Muscle of leg (tissue), 16 donors: ENCODE results near the gene TEDC1. TPM values are rescaled to one million over a fixed set of nuclear protein-coding genes. Genes with fewer than 3 reads are reported as not detected.

Experiments used
- DNase-seq: peaks from one replicate; pipeline ENCODE4 v3.0.0; 2013
- H3K27ac ChIP-seq: one replicate; pipeline ENCODE4 v1.5.1; 2013; ENCODE audit warnings: mild to moderate bottlenecking, low read length, control low read depth
- H3K27me3 ChIP-seq: one replicate; pipeline ENCODE4 v1.6.1; 2013; ENCODE audit warnings: low read length; ENCODE audit not compliant: control insufficient read depth, insufficient read depth
- H3K36me3 ChIP-seq: one replicate; pipeline ENCODE4 v1.6.1; 2013; ENCODE audit warnings: low read length; ENCODE audit not compliant: control insufficient read depth, insufficient read depth
- H3K4me1 ChIP-seq: one replicate; pipeline ENCODE4 v1.6.1; 2013; ENCODE audit warnings: low read length; ENCODE audit not compliant: control insufficient read depth, insufficient read depth
- H3K4me3 ChIP-seq: one replicate; pipeline ENCODE4 v1.5.1; 2013; ENCODE audit warnings: low read length, control low read depth
- H3K9me3 ChIP-seq: replicated peaks from 2 replicates; pipeline ENCODE4 v1.6.1; 2013; ENCODE audit warnings: low read depth, low read length; ENCODE audit not compliant: control insufficient read depth
- WGBS: methylation state at CpG from one replicate; pipeline ENCODE4 v1.1.5; 2013; ENCODE audit warnings: missing lambda C conversion rate; ENCODE audit not compliant: insufficient coverage; 5-methylcytosine and 5-hydroxymethylcytosine counted together
- long read RNA-seq, 11 donors: transcript quantifications; one replicate each; lab custom pipeline, GENCODE V29; 2026
- polyA plus RNA-seq, 8 donors: library from polyadenylated mRNA; unstranded; fragments of 120-200 nt; gene quantifications; one replicate each; pipeline versions ENCODE4 v1.2.1 to v1.2.3, GENCODE V29; 2013; ENCODE audit warnings: inconsistent platforms in 1 of 8, low replicate concordance in 1 of 8; ENCODE audit not compliant: insufficient read length in 8 of 8, insufficient read depth in 1 of 8
- total RNA-seq: library from RNA; stranded (reverse); fragments of 120-200 nt; gene quantifications from one replicate; pipeline ENCODE4 v1.2.4, GENCODE V29; 2013

The TEDC1 gene, protein sequence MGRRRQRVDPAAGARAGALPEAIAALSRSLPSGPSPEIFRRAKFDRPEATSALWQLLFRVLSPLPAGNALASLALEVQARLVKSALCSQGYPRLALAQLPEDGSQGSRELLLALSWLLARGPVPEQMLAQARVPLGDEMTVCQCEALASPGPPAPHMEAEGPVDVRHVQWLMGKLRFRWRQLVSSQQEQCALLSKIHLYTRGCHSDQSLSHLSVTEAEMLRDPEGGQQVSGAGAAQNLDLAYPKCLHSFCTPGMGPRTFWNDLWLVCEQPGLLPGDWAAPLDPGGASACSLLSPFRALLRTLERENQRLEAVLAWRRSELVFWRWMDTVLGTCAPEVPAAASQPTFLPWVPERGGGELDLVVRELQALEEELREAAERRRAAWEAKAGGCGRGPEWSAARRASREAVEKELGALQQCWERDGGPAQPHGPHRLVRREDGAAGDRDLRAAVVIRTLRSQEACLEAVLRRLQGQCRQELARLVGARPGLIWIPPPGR
- 7.0 TPM for total RNA-seq
- polyA plus RNA-seq, result 1 to 10 TPM; 5.6 to 9.3 (median 7.7) TPM
- long read RNA-seq, donor 1, result 0 reads
- long read RNA-seq, donor 2, result 0 reads
- long read RNA-seq, donor 3, full-length matches to known transcripts, result 4 of 4 reads
- long read RNA-seq, donor 3, partial matches to known transcripts, result 0 of 4 reads
- long read RNA-seq, donor 3, other reads (novel, unspliced or antisense), result 0 of 4 reads
- long read RNA-seq, donor 4, partial matches to known transcripts, result 0 of 3 reads
- long read RNA-seq, donor 4, other reads (novel, unspliced or antisense), result 0 of 3 reads
- long read RNA-seq, donor 5, full-length matches to known transcripts, result 6 of 6 reads
- long read RNA-seq, donor 5, partial matches to known transcripts, result 0 of 6 reads
- long read RNA-seq, donor 5, other reads (novel, unspliced or antisense), result 0 of 6 reads
- long read RNA-seq, donor 6, partial matches to known transcripts, result 0 of 2 reads
- long read RNA-seq, donor 6, other reads (novel, unspliced or antisense), result 0 of 2 reads
- long read RNA-seq, donor 7, full-length matches to known transcripts, result 3 of 3 reads
- long read RNA-seq, donor 7, partial matches to known transcripts, result 0 of 3 reads
- long read RNA-seq, donor 7, other reads (novel, unspliced or antisense), result 0 of 3 reads
- long read RNA-seq, donor 8, result 0 reads
- long read RNA-seq, donor 9, full-length matches to known transcripts, result 1 of 1 reads
- long read RNA-seq, donor 9, partial matches to known transcripts, result 0 of 1 reads
- long read RNA-seq, donor 9, other reads (novel, unspliced or antisense), result 0 of 1 reads
- long read RNA-seq, donor 10, partial matches to known transcripts, result 0 of 1 reads
- long read RNA-seq, donor 10, other reads (novel, unspliced or antisense), result 0 of 1 reads
- long read RNA-seq, donor 11, partial matches to known transcripts, result 0 of 1 reads
- long read RNA-seq, donor 11, other reads (novel, unspliced or antisense), result 0 of 1 reads

DNA sequence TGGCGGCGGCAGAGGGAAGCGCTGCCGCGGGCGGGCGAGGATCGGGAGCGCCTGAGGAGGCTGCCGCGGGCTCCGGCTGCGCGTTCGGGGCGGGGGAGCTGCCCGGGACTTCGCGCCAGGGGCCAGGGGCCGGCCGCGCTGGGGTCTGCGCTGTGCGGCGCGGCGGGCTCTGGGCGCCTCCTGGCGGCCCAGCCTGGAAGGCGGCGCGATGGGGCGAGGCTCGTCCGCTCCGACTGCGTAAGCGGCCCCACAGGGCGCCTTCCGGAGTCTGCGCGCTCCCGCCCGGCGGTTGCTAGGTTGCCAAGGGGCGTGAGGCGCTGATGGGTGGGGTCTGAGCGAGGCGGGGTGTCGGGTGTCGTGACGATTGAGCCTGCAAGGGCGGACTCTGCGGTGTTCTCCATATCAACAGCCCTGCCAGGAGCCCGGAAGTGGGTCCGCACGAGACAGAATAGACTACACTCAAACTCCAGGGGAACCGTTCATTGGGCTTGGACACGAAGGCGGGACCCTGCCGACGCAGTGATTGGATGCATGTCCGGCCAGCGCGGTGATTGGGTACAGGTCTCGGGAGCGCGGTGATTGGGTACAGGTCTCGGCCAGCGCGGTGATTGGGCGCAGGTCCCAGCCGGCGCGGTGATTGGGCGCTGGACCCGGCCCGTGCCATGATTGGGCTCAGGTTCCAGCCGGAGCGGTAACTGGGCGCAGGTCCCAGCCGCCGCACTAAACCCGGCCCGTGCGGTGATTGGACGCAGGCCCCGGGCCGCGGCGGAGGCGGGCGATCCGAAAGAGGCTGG, at the start of gene TEDC1:
Gene TEDC1, plus strand, starts transcription at position 675 of the 794 bp plus-strand sequence. CDS start 130 bp downstream, outside the sequence.
- Histone ChIP-seq H3K27me3 (peaks cover 22% of the 10 kb centered on the region), H3K36me3 (peaks cover 7% of the 10 kb centered on the region), H3K27ac (peak within 1 kb of the TSS; percentile 89), H3K4me1 (peaks cover 48% of the 10 kb centered on the region), H3K9me3 (no peaks in the 10 kb centered on the region), H3K4me3 (peak within 1 kb of the TSS; percentile 60)
- under 1% methylated on average over 94 of the region's 94 CpGs for WGBS
- peak; percentile 100 for DNase-seq

DNA sequence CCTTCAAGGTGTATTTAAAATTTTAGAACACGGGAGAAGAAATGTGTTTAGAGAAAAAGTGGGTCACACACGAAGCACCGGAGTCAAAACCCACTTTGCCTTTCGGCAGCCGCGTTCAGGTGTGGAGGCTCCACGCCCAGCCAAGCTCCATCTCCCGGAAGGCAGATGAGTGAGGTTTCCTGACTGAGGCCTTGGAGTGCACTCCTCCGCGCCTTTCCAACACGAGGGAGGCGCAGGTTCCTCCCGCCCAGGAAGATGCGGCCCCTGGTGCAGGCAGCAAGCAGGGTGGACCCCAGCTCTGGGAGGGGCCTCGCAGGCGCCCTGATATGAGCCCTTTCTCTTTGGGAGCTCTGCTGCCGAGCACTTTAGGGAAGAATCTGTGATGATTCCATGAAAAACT, 48.9 kb upstream of the TEDC1 start:
- no peaks in the 10 kb centered on the region for H3K27me3 ChIP-seq
- DNase-seq, result no peak
- no peak overlapping the region for H3K27ac ChIP-seq
- no peaks in the 10 kb centered on the region for H3K9me3 ChIP-seq
- H3K36me3 ChIP-seq, result peaks cover 67% of the 10 kb centered on the region
- WGBS, result 78% methylated on average over 16 of the region's 17 CpGs
- peaks cover 20% of the 10 kb centered on the region for H3K4me1 ChIP-seq
- H3K4me3 ChIP-seq, result no peak overlapping the region

DNA sequence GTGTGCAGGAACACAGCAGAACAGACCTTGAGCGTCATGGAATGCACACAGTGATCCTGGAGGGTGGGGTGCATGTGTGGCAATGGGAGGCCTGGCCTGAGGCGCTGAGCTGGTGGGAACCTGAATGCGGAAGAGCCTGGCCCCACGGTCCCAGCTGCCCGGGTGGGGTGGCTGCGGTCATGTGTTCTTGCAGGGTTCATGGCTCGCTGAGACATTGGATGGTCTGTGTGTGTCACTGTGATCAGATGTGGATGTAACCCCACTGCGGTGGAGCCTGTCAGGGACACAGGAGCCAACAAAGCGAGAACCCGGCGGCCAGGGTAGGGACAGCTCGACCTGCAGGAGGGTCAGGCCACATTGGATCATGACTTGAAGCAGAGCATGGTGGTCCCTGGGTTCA, 48.2 kb upstream of the TEDC1 start:
- Histone ChIP-seq H3K4me1 (peaks cover 27% of the 10 kb centered on the region), H3K9me3 (no peaks in the 10 kb centered on the region), H3K27me3 (no peaks in the 10 kb centered on the region), H3K27ac (no peak overlapping the region), H3K36me3 (peaks cover 63% of the 10 kb centered on the region), H3K4me3 (no peak overlapping the region)
- 86% methylated on average over 12 of the region's 12 CpGs for WGBS
- no peak for DNase-seq

DNA sequence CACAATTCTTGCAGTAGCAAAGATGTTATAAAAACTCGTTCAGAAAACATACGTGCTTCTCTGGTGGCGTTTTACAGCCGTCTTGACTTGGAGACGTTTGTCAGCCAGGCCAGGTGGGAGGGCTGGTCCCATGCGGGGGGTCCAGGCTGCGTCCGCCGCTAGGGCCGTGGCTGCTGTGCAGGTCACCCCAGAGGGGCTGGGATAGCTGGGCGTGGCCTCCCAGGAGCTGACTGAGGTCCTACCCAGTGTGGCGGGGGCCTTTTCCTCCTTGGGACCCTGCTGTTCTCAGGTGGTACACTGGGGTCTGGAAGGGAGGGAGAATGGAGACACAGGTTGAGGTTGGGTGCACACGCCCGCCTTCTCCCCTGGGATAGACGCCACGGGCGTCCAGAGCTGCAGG, 46.2 kb upstream of the TEDC1 start:
- no peak for DNase-seq
- WGBS, result 67% methylated on average over 17 of the region's 17 CpGs
- no peaks in the 10 kb centered on the region for H3K27me3 ChIP-seq
- no peaks in the 10 kb centered on the region for H3K9me3 ChIP-seq
- peaks cover 50% of the 10 kb centered on the region for H3K36me3 ChIP-seq
- no peak overlapping the region for H3K4me3 ChIP-seq
- peaks cover 40% of the 10 kb centered on the region for H3K4me1 ChIP-seq
- no peak overlapping the region for H3K27ac ChIP-seq

DNA sequence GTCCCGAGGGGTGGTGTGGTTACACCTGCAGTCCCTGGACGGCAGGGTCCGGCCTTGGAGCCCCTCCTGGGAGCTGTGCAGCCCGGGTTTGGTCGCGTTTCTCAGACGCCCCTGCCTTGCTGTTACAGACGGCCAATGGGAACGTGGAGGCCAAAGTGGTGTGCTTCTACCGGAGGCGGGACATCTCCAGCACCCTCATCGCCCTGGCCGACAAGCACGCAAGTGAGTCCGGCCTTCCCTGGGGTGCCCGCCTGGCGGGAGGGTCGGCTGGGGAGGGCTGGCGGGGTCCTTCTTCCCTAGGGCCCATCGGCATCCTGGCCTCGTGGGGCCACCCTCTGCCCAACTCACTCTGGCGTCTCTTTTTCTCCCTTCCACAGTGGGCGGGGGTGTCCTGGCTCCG, 45.8 kb upstream of the TEDC1 start:
- Histone ChIP-seq H3K27ac (no peak overlapping the region), H3K27me3 (no peaks in the 10 kb centered on the region), H3K4me3 (no peak overlapping the region), H3K9me3 (no peaks in the 10 kb centered on the region), H3K36me3 (peaks cover 50% of the 10 kb centered on the region), H3K4me1 (peaks cover 39% of the 10 kb centered on the region)
- WGBS, result 79% methylated on average over 22 of the region's 24 CpGs
- no peak for DNase-seq

DNA sequence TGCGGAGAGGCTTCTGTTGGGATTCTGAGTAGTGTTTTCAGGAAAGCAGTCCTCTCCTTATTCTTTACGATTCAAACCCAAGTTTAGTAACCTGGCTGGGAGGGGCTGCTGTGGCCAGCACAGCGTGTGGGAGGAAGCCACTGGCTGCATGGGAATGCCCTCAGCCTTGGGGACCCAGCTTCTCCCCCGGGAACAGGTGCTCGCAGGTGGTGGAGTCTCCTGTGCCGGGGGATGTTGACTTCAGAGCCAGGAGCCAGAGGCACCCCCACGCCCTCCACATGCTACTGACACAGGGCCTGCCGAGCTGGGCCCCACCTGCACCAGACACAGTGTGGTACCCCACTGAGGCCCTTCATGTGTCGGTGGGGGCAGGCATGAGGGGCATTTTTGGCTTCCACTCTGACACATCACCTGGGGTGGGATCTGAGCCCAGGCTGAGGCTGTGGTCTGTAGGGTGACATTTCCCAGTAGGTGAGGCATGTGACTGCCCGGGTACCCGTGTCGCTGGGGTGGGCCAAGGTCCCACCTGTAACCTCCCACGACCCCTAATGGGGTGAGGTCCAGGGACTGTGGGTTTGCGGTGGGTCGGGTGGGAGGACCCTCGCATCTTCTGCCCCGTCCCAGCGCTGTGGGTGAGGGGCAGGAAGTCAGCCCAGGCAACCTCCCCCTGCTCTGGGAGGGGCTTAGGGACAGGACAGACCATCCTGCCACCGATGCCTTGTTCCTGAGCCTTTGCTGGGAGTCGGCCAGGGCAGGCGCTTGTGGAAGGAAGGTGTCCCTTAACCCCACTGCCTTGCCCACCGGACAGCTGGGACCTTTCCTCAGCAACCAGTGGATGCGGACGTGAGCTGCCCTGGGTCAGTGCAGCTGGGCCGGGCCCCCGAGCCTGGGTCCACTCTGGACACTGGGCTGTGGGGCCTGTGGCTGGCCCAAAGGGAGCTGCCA, 44.9 kb upstream of the TEDC1 start:
- WGBS, result 84% methylated on average over 14 of the region's 26 CpGs
- Histone ChIP-seq H3K9me3 (no peaks in the 10 kb centered on the region), H3K4me3 (no peak overlapping the region), H3K27me3 (no peaks in the 10 kb centered on the region), H3K4me1 (peaks cover 45% of the 10 kb centered on the region), H3K36me3 (peaks cover 51% of the 10 kb centered on the region), H3K27ac (no peak overlapping the region)
- DNase-seq, result no peak

DNA sequence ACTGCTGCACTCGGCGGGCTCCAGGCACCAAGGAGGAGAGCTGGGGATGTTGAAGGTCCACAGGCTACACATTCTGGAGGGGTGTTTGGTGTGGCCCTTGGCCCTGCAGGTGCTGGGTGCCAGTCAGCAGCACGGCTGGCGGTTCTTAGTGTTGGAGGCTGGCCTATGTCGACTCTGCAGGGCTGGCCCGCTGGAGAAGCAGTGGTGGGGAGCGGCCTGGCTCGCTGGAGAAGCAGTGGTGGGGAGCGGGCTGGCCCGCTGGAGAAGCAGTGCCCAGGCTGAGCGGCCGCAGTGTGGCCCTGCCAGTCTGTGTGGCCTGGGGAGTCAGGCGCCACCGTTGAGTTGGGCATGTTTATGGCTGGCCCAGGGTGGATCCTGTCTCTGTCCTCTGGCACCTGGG, 44.1 kb upstream of the TEDC1 start:
- Histone ChIP-seq H3K27ac (peak overlapping the region; percentile 74), H3K4me1 (peaks cover 49% of the 10 kb centered on the region), H3K9me3 (no peaks in the 10 kb centered on the region), H3K36me3 (peaks cover 55% of the 10 kb centered on the region), H3K4me3 (no peak overlapping the region), H3K27me3 (no peaks in the 10 kb centered on the region)
- no peak for DNase-seq
- 77% methylated on average over 14 of the region's 14 CpGs for WGBS
